ENCODE measurements around the gene LSAMP.

LSAMP gene

GRCh38 chr3:116394365-116394764 is 50.9 kb downstream of the LSAMP start:
- H3K9ac ChIP-seq (ENCODE audit: low read length) = no peak overlapping the region
- no peak overlapping the region for H3K4me3 ChIP-seq (ENCODE audit: low read depth, low read length)
- no peaks in the 10 kb centered on the region for H3K27me3 ChIP-seq (ENCODE audit: control insufficient read depth, insufficient read depth, low read length)
- no peaks in the 10 kb centered on the region for H3K36me3 ChIP-seq (ENCODE audit: control insufficient read depth, insufficient read depth, low read length)
- H3K4me1 ChIP-seq (ENCODE audit: control insufficient read depth, insufficient read depth, low read length) = peaks cover 7% of the 10 kb centered on the region; the same call in 1 of the 2 replicates
- no peaks in the 10 kb centered on the region for H3K9me3 ChIP-seq (ENCODE audit: control insufficient read depth, insufficient read depth, low read depth, low read length)
- H3K27ac ChIP-seq (ENCODE audit: low read depth, low read length) = no peak overlapping the region

GRCh38 chr3:116393199-116393598 is 52.1 kb downstream of the LSAMP start:
- Histone ChIP-seq H3K9me3 (ENCODE audit: control insufficient read depth, insufficient read depth, low read depth, low read length) (no peaks in the 10 kb centered on the region), H3K4me1 (ENCODE audit: control insufficient read depth, insufficient read depth, low read length) (peaks cover 18% of the 10 kb centered on the region), H3K27me3 (ENCODE audit: control insufficient read depth, insufficient read depth, low read length) (no peaks in the 10 kb centered on the region), H3K4me3 (ENCODE audit: low read depth, low read length) (no peak overlapping the region), H3K27ac (ENCODE audit: low read depth, low read length) (no peak overlapping the region), H3K9ac (ENCODE audit: low read length) (no peak overlapping the region), H3K36me3 (ENCODE audit: control insufficient read depth, insufficient read depth, low read length) (no peaks in the 10 kb centered on the region)

- Histone ChIP-seq H3K4me1 (ENCODE audit: control insufficient read depth, insufficient read depth, low read length) (peaks cover 18% of the 10 kb centered on the region), H3K36me3 (ENCODE audit: control insufficient read depth, insufficient read depth, low read length) (no peaks in the 10 kb centered on the region), H3K9me3 (ENCODE audit: control insufficient read depth, insufficient read depth, low read depth, low read length) (no peaks in the 10 kb centered on the region), H3K4me3 (ENCODE audit: low read depth, low read length) (no peak overlapping the region), H3K9ac (ENCODE audit: low read length) (no peak overlapping the region), H3K27me3 (ENCODE audit: control insufficient read depth, insufficient read depth, low read length) (no peaks in the 10 kb centered on the region), H3K27ac (ENCODE audit: low read depth, low read length) (no peak overlapping the region)
These were observed 53.0 kb downstream of the LSAMP start for GRCh38 chr3:116392291-116392690.

GRCh38 chr3:116391296-116392201 is 53.7 kb downstream of the LSAMP start:
- no peak overlapping the region for H3K27ac ChIP-seq (ENCODE audit: low read depth, low read length)
- H3K9me3 ChIP-seq (ENCODE audit: control insufficient read depth, insufficient read depth, low read depth, low read length) = no peaks in the 10 kb centered on the region
- H3K9ac ChIP-seq (ENCODE audit: low read length) = no peak overlapping the region
- H3K4me3 ChIP-seq (ENCODE audit: low read depth, low read length) = no peak overlapping the region
- H3K27me3 ChIP-seq (ENCODE audit: control insufficient read depth, insufficient read depth, low read length) = no peaks in the 10 kb centered on the region
- no peaks in the 10 kb centered on the region for H3K36me3 ChIP-seq (ENCODE audit: control insufficient read depth, insufficient read depth, low read length)
- H3K4me1 ChIP-seq (ENCODE audit: control insufficient read depth, insufficient read depth, low read length) = peaks cover 18% of the 10 kb centered on the region

GRCh38 chr3:116390318-116390717 is 55.0 kb downstream of the LSAMP start:
- Histone ChIP-seq H3K4me1 (ENCODE audit: control insufficient read depth, insufficient read depth, low read length) (peaks cover 18% of the 10 kb centered on the region), H3K4me3 (ENCODE audit: low read depth, low read length) (no peak overlapping the region), H3K27ac (ENCODE audit: low read depth, low read length) (no peak overlapping the region), H3K27me3 (ENCODE audit: control insufficient read depth, insufficient read depth, low read length) (no peaks in the 10 kb centered on the region), H3K9ac (ENCODE audit: low read length) (no peak overlapping the region), H3K36me3 (ENCODE audit: control insufficient read depth, insufficient read depth, low read length) (no peaks in the 10 kb centered on the region), H3K9me3 (ENCODE audit: control insufficient read depth, insufficient read depth, low read depth, low read length) (no peaks in the 10 kb centered on the region)

GRCh38 chr3:116388867-116389385 is 56.4 kb downstream of the LSAMP start:
- Histone ChIP-seq H3K27ac (ENCODE audit: low read depth, low read length) (no peak overlapping the region), H3K27me3 (ENCODE audit: control insufficient read depth, insufficient read depth, low read length) (no peaks in the 10 kb centered on the region), H3K9me3 (ENCODE audit: control insufficient read depth, insufficient read depth, low read depth, low read length) (no peaks in the 10 kb centered on the region), H3K4me3 (ENCODE audit: low read depth, low read length) (no peak overlapping the region), H3K36me3 (ENCODE audit: control insufficient read depth, insufficient read depth, low read length) (no peaks in the 10 kb centered on the region), H3K9ac (ENCODE audit: low read length) (no peak overlapping the region), H3K4me1 (ENCODE audit: control insufficient read depth, insufficient read depth, low read length) (peaks cover 18% of the 10 kb centered on the region)

- Histone ChIP-seq H3K4me3 (ENCODE audit: low read depth, low read length) (no peak overlapping the region), H3K4me1 (ENCODE audit: control insufficient read depth, insufficient read depth, low read length) (peaks cover 22% of the 10 kb centered on the region), H3K36me3 (ENCODE audit: control insufficient read depth, insufficient read depth, low read length) (no peaks in the 10 kb centered on the region), H3K9me3 (ENCODE audit: control insufficient read depth, insufficient read depth, low read depth, low read length) (no peaks in the 10 kb centered on the region), H3K9ac (ENCODE audit: low read length) (no peak overlapping the region), H3K27me3 (ENCODE audit: control insufficient read depth, insufficient read depth, low read length) (no peaks in the 10 kb centered on the region), H3K27ac (ENCODE audit: low read depth, low read length) (no peak overlapping the region)
These were observed 59.1 kb downstream of the LSAMP start for GRCh38 chr3:116386168-116386567.

- Histone ChIP-seq H3K36me3 (ENCODE audit: control insufficient read depth, insufficient read depth, low read length) (no peaks in the 10 kb centered on the region), H3K4me3 (ENCODE audit: low read depth, low read length) (no peak overlapping the region), H3K27ac (ENCODE audit: low read depth, low read length) (no peak overlapping the region), H3K9ac (ENCODE audit: low read length) (no peak overlapping the region), H3K9me3 (ENCODE audit: control insufficient read depth, insufficient read depth, low read depth, low read length) (no peaks in the 10 kb centered on the region), H3K4me1 (ENCODE audit: control insufficient read depth, insufficient read depth, low read length) (peaks cover 16% of the 10 kb centered on the region), H3K27me3 (ENCODE audit: control insufficient read depth, insufficient read depth, low read length) (no peaks in the 10 kb centered on the region)
These were observed 60.6 kb downstream of the LSAMP start for GRCh38 chr3:116384717-116385116.

- Histone ChIP-seq H3K36me3 (ENCODE audit: control insufficient read depth, insufficient read depth, low read length) (no peaks in the 10 kb centered on the region), H3K9ac (ENCODE audit: low read length) (no peak overlapping the region), H3K9me3 (ENCODE audit: control insufficient read depth, insufficient read depth, low read depth, low read length) (no peaks in the 10 kb centered on the region), H3K4me3 (ENCODE audit: low read depth, low read length) (no peak overlapping the region), H3K27me3 (ENCODE audit: control insufficient read depth, insufficient read depth, low read length) (no peaks in the 10 kb centered on the region), H3K4me1 (ENCODE audit: control insufficient read depth, insufficient read depth, low read length) (no peaks in the 10 kb centered on the region), H3K27ac (ENCODE audit: low read depth, low read length) (no peak overlapping the region)
These were observed 67.2 kb downstream of the LSAMP start for GRCh38 chr3:116378077-116378476.

- Histone ChIP-seq H3K27me3 (ENCODE audit: control insufficient read depth, insufficient read depth, low read length) (no peaks in the 10 kb centered on the region), H3K9me3 (ENCODE audit: control insufficient read depth, insufficient read depth, low read depth, low read length) (no peaks in the 10 kb centered on the region), H3K4me3 (ENCODE audit: low read depth, low read length) (no peak overlapping the region), H3K27ac (ENCODE audit: low read depth, low read length) (no peak overlapping the region), H3K9ac (ENCODE audit: low read length) (no peak overlapping the region), H3K4me1 (ENCODE audit: control insufficient read depth, insufficient read depth, low read length) (no peaks in the 10 kb centered on the region), H3K36me3 (ENCODE audit: control insufficient read depth, insufficient read depth, low read length) (no peaks in the 10 kb centered on the region)
These were observed 70.4 kb downstream of the LSAMP start for GRCh38 chr3:116374901-116375300.

- Histone ChIP-seq H3K27ac (ENCODE audit: low read depth, low read length) (no peak overlapping the region), H3K4me3 (ENCODE audit: low read depth, low read length) (no peak overlapping the region), H3K36me3 (ENCODE audit: control insufficient read depth, insufficient read depth, low read length) (no peaks in the 10 kb centered on the region), H3K27me3 (ENCODE audit: control insufficient read depth, insufficient read depth, low read length) (no peaks in the 10 kb centered on the region), H3K9me3 (ENCODE audit: control insufficient read depth, insufficient read depth, low read depth, low read length) (no peaks in the 10 kb centered on the region), H3K4me1 (ENCODE audit: control insufficient read depth, insufficient read depth, low read length) (no peaks in the 10 kb centered on the region), H3K9ac (ENCODE audit: low read length) (no peak overlapping the region)
These were observed 77.4 kb downstream of the LSAMP start for GRCh38 chr3:116367761-116368395.

Data from HUES6 (cell line).